GM23338 (cell line): ENCODE data around the gene SRGAP2C.
"Not testable (repeated sequence)": the region's sequence is repeated elsewhere in the genome, so short reads cannot be mapped to it uniquely, and the experiment has no call there.

Source experiments
- CREB1 ChIP-seq: fragments of 250-450 bp; sonication (Bioruptor Pico); IDR thresholded peaks from 2 replicates; pipeline ENCODE4 v1.5.0; 2020; ENCODE audit warnings: low read depth, mild to moderate bottlenecking, moderate library complexity
- EZH2 ChIP-seq: fragments of 200-600 bp; sonication (generic); IDR thresholded peaks from one replicate; pipeline ENCODE4 v1.8.0; 2017; ENCODE audit warnings: antibody characterized with exemption, mild to moderate bottlenecking, low read depth; ENCODE audit not compliant: unreplicated experiment
- EZH2phosphoT487 ChIP-seq: fragments of 200-600 bp; sonication (generic); IDR thresholded peaks from one replicate; pipeline ENCODE4 v1.8.1; 2018; ENCODE audit warnings: antibody characterized with exemption; ENCODE audit not compliant: unreplicated experiment
- JUNB ChIP-seq: IDR thresholded peaks from one replicate; pipeline ENCODE4 v1.6.1; 2016; ENCODE audit warnings: antibody characterized with exemption; ENCODE audit not compliant: unreplicated experiment
- NANOG ChIP-seq: IDR thresholded peaks from 2 replicates; pipeline ENCODE4 v1.6.1; 2016; ENCODE audit warnings: antibody characterized with exemption, borderline replicate concordance
- POLR2AphosphoS5 ChIP-seq: IDR thresholded peaks from 2 replicates; pipeline ENCODE4 v1.6.1; 2016; ENCODE audit warnings: antibody characterized with exemption, low read depth
- STAT1 ChIP-seq: IDR thresholded peaks from one replicate; pipeline ENCODE4 v1.6.1; 2016; ENCODE audit warnings: antibody characterized with exemption; ENCODE audit not compliant: unreplicated experiment
- ZNF114 ChIP-seq: fragments of 250-450 bp; sonication (Bioruptor Pico); IDR thresholded peaks from 2 replicates; pipeline ENCODE4 v1.5.0; 2020; ENCODE audit warnings: mild to moderate bottlenecking, moderate library complexity
- ZNF331 ChIP-seq: fragments of 250-450 bp; sonication (Bioruptor Pico); IDR thresholded peaks from 2 replicates; pipeline ENCODE4 v1.5.0; 2020; ENCODE audit warnings: low read depth, mild to moderate bottlenecking, moderate library complexity
- TF ChIP-seq, protein P1 (sequence below), 2 experiments: fragments of 200-600 bp in 1 of 2; sonication (generic) in 1 of 2; conservative IDR thresholded peaks; 2 replicates each; pipeline versions ENCODE4 v1.5.1 to v1.6.1; 2016 to 2017; ENCODE audit warnings: antibody characterized with exemption in 2 of 2, low read depth in 2 of 2, mild to moderate bottlenecking in 2 of 2, moderate library complexity in 1 of 2
- TF ChIP-seq, protein P2 (sequence below): IDR thresholded peaks from one replicate; pipeline ENCODE4 v1.6.1; 2018; ENCODE audit warnings: antibody characterized with exemption; ENCODE audit not compliant: unreplicated experiment
- TF ChIP-seq, protein P3 (sequence below): IDR thresholded peaks from 2 replicates; pipeline ENCODE4 v1.6.1; 2016; ENCODE audit warnings: antibody characterized with exemption
- TF ChIP-seq, protein P4 (sequence below): fragments of 250-450 bp; sonication (Bioruptor Pico); IDR thresholded peaks from 2 replicates; pipeline ENCODE4 v1.5.0; 2020; ENCODE audit warnings: mild to moderate bottlenecking, moderate library complexity

DNA sequence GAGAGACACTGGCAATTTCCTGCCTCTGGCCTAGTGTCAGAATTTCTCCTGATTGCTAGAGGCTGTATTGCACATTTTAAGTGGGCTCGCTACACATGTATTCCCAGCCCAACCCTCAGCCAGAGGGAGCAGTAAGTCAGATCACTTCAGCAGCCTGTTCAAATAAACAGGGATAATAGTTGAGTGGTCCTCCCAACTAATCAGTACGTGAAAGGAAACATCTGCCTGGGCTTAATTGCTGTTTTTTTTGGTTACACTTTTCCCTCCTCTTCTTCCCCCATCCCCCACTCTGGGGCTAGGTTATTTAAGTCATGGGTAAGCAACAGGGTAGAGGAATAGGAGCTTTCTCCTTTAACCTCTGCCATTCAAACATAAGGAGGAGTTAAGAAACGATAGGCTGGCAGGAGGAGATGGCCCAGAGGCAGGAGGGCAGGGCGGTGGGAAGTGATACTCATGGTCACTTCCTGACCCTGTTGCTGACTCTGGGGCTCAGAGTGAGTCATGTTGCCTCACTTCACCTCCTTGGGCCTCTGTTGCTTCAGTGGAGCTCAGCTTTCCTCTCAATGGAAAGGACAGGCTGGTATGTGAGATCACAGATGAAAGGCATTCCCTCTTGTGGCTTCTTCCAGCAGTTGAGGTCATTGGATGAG lies 177.6 kb downstream of the SRGAP2C start:
- not testable (repeated sequence) for TF ChIP-seq EZH2; POLR2AphosphoS5; CREB1 (CRISPR knock-in tag); ZNF114 (CRISPR knock-in tag); JUNB; EZH2phosphoT487; NANOG; ZNF331 (CRISPR knock-in tag); STAT1
- TF ChIP-seq, protein P1, sequence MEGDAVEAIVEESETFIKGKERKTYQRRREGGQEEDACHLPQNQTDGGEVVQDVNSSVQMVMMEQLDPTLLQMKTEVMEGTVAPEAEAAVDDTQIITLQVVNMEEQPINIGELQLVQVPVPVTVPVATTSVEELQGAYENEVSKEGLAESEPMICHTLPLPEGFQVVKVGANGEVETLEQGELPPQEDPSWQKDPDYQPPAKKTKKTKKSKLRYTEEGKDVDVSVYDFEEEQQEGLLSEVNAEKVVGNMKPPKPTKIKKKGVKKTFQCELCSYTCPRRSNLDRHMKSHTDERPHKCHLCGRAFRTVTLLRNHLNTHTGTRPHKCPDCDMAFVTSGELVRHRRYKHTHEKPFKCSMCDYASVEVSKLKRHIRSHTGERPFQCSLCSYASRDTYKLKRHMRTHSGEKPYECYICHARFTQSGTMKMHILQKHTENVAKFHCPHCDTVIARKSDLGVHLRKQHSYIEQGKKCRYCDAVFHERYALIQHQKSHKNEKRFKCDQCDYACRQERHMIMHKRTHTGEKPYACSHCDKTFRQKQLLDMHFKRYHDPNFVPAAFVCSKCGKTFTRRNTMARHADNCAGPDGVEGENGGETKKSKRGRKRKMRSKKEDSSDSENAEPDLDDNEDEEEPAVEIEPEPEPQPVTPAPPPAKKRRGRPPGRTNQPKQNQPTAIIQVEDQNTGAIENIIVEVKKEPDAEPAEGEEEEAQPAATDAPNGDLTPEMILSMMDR (conservative IDR thresholded peaks at IDR 0.05; ENCODE audit: low read depth in 2 of 2), result not testable (repeated sequence)
- TF ChIP-seq, protein P2, sequence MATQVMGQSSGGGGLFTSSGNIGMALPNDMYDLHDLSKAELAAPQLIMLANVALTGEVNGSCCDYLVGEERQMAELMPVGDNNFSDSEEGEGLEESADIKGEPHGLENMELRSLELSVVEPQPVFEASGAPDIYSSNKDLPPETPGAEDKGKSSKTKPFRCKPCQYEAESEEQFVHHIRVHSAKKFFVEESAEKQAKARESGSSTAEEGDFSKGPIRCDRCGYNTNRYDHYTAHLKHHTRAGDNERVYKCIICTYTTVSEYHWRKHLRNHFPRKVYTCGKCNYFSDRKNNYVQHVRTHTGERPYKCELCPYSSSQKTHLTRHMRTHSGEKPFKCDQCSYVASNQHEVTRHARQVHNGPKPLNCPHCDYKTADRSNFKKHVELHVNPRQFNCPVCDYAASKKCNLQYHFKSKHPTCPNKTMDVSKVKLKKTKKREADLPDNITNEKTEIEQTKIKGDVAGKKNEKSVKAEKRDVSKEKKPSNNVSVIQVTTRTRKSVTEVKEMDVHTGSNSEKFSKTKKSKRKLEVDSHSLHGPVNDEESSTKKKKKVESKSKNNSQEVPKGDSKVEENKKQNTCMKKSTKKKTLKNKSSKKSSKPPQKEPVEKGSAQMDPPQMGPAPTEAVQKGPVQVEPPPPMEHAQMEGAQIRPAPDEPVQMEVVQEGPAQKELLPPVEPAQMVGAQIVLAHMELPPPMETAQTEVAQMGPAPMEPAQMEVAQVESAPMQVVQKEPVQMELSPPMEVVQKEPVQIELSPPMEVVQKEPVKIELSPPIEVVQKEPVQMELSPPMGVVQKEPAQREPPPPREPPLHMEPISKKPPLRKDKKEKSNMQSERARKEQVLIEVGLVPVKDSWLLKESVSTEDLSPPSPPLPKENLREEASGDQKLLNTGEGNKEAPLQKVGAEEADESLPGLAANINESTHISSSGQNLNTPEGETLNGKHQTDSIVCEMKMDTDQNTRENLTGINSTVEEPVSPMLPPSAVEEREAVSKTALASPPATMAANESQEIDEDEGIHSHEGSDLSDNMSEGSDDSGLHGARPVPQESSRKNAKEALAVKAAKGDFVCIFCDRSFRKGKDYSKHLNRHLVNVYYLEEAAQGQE, result not testable (repeated sequence)
- TF ChIP-seq, protein P3, sequence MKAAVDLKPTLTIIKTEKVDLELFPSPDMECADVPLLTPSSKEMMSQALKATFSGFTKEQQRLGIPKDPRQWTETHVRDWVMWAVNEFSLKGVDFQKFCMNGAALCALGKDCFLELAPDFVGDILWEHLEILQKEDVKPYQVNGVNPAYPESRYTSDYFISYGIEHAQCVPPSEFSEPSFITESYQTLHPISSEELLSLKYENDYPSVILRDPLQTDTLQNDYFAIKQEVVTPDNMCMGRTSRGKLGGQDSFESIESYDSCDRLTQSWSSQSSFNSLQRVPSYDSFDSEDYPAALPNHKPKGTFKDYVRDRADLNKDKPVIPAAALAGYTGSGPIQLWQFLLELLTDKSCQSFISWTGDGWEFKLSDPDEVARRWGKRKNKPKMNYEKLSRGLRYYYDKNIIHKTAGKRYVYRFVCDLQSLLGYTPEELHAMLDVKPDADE, result not testable (repeated sequence)
- TF ChIP-seq, protein P4, sequence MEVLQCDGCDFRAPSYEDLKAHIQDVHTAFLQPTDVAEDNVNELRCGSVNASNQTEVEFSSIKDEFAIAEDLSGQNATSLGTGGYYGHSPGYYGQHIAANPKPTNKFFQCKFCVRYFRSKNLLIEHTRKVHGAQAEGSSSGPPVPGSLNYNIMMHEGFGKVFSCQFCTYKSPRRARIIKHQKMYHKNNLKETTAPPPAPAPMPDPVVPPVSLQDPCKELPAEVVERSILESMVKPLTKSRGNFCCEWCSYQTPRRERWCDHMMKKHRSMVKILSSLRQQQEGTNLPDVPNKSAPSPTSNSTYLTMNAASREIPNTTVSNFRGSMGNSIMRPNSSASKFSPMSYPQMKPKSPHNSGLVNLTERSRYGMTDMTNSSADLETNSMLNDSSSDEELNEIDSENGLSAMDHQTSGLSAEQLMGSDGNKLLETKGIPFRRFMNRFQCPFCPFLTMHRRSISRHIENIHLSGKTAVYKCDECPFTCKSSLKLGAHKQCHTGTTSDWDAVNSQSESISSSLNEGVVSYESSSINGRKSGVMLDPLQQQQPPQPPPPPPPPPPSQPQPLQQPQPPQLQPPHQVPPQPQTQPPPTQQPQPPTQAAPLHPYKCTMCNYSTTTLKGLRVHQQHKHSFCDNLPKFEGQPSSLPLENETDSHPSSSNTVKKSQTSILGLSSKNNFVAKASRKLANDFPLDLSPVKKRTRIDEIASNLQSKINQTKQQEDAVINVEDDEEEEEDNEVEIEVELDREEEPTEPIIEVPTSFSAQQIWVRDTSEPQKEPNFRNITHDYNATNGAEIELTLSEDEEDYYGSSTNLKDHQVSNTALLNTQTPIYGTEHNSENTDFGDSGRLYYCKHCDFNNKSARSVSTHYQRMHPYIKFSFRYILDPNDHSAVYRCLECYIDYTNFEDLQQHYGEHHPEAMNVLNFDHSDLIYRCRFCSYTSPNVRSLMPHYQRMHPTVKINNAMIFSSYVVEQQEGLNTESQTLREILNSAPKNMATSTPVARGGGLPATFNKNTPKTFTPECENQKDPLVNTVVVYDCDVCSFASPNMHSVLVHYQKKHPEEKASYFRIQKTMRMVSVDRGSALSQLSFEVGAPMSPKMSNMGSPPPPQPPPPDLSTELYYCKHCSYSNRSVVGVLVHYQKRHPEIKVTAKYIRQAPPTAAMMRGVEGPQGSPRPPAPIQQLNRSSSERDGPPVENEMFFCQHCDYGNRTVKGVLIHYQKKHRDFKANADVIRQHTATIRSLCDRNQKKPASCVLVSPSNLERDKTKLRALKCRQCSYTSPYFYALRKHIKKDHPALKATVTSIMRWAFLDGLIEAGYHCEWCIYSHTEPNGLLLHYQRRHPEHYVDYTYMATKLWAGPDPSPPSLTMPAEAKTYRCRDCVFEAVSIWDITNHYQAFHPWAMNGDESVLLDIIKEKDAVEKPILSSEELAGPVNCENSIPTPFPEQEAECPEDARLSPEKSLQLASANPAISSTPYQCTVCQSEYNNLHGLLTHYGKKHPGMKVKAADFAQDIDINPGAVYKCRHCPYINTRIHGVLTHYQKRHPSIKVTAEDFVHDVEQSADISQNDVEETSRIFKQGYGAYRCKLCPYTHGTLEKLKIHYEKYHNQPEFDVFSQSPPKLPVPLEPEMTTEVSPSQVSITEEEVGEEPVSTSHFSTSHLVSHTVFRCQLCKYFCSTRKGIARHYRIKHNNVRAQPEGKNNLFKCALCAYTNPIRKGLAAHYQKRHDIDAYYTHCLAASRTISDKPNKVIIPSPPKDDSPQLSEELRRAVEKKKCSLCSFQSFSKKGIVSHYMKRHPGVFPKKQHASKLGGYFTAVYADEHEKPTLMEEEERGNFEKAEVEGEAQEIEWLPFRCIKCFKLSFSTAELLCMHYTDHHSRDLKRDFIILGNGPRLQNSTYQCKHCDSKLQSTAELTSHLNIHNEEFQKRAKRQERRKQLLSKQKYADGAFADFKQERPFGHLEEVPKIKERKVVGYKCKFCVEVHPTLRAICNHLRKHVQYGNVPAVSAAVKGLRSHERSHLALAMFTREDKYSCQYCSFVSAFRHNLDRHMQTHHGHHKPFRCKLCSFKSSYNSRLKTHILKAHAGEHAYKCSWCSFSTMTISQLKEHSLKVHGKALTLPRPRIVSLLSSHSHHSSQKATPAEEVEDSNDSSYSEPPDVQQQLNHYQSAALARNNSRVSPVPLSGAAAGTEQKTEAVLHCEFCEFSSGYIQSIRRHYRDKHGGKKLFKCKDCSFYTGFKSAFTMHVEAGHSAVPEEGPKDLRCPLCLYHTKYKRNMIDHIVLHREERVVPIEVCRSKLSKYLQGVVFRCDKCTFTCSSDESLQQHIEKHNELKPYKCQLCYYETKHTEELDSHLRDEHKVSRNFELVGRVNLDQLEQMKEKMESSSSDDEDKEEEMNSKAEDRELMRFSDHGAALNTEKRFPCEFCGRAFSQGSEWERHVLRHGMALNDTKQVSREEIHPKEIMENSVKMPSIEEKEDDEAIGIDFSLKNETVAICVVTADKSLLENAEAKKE (CRISPR knock-in tag), result not testable (repeated sequence)
